NB4 (cell line): Measurements from ENCODE around the gene USH1C.

Experiments used
- DNase-seq: peaks from one replicate; pipeline ENCODE4 v3.0.0; 2010; ENCODE audit warnings: low read depth
- H3K4me3 ChIP-seq: one replicate; pipeline ENCODE4 v1.5.1; 2011; ENCODE audit warnings: mild to moderate bottlenecking, low read depth, low read length, moderate library complexity
- MAX ChIP-seq: IDR thresholded peaks from 2 replicates; pipeline ENCODE4 v1.6.1; 2011; ENCODE audit warnings: low read depth, low read length
- MYC ChIP-seq: IDR thresholded peaks from 2 replicates; pipeline ENCODE4 v1.6.1; 2011; ENCODE audit warnings: low read depth, low read length
- POLR2A ChIP-seq: IDR thresholded peaks from 2 replicates; pipeline ENCODE4 v1.6.1; 2011; ENCODE audit warnings: mild to moderate bottlenecking; ENCODE audit not compliant: insufficient read length; ENCODE audit errors: extremely low read depth
- TF ChIP-seq, protein P1 (sequence below): IDR thresholded peaks from one replicate; pipeline ENCODE4 v1.5.1; 2012; ENCODE audit warnings: low read depth, low read length

The USH1C gene

DNA sequence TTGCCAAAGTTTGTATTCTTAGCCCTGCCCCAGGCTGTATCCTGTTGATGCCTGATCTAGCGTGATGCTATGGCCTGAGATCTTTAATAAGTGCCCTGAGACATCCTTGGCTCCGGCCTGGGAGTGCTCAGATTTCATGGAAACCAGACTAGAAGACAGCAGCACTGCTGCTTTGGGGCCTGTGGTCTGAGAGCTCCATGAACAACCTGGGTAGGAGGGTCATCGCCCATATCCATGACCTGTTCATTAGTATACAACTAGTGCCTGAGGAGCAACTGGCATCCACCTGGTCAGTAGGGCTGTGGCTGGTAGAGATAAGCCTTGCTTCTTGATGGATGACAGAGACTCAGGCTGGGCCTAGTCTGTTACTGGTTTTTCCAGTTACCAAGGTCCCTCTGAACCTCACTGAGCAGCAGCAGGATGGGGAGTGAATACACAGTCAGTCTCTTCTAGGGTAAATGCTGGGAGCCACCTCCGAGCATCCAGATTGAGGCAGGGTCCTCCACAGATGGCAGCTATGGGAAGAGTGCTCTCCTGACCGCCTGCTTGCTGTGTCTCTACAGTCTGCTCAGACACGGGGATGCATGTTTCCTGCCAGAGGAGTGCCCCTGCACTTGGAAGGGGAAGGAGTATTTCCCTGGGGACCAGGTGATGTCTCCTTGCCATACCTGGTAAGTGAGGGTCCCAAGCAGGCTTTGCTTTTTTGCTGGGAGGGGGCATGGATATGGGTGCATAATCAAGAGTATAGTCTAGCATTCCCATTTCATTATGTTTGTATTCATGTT lies 41.9 kb upstream of the USH1C start:
- no peak for DNase-seq
- H3K4me3 ChIP-seq: no peak overlapping the region
- TF ChIP-seq MYC (no peak), POLR2A (no peak), MAX (no peak)
- TF ChIP-seq, protein P1, sequence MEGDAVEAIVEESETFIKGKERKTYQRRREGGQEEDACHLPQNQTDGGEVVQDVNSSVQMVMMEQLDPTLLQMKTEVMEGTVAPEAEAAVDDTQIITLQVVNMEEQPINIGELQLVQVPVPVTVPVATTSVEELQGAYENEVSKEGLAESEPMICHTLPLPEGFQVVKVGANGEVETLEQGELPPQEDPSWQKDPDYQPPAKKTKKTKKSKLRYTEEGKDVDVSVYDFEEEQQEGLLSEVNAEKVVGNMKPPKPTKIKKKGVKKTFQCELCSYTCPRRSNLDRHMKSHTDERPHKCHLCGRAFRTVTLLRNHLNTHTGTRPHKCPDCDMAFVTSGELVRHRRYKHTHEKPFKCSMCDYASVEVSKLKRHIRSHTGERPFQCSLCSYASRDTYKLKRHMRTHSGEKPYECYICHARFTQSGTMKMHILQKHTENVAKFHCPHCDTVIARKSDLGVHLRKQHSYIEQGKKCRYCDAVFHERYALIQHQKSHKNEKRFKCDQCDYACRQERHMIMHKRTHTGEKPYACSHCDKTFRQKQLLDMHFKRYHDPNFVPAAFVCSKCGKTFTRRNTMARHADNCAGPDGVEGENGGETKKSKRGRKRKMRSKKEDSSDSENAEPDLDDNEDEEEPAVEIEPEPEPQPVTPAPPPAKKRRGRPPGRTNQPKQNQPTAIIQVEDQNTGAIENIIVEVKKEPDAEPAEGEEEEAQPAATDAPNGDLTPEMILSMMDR: no peak

GRCh38 chr11:17581732-17582053 lies 37.5 kb upstream of the USH1C start:
- no peak for DNase-seq
- H3K4me3 ChIP-seq: no peak overlapping the region
- TF ChIP-seq, protein P1: no peak
- TF ChIP-seq MAX (no peak), MYC (no peak)

DNA sequence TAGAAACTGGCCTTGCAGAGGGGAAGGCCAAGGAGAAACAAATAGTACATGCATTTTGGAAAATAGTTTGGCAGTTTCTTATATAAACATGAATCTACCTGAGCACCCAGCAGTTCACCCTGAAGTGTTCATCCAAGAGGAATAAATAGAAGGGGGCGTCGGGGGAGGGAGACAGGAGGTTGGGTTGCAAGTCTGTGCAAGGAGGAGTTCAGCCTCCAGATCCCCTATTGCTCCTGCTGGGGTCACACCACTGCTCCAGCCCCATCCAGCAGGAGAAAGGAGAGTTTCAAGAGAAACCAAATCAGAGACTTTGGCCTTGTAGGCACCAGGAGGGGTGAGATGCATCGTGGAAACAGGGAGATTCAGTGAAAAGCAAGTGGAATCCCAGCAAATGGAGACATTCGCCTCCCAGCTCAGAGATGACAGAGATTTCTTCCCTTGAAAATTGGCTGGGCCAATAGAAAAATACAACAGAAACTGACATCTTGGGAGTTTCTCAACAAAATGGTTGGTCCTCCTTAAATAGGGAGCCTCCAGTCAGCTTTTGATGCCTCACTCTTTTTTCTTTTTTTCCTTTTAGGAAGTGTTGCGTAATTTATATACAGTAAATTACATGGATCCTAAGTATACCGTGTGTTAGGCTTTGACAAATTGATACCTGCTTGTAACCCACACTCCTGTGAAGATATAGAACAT lies 37.0 kb upstream of the USH1C start:
- TF ChIP-seq, protein P1: no peak
- TF ChIP-seq MYC (no peak), MAX (no peak), POLR2A (no peak)
- no peak overlapping the region for H3K4me3 ChIP-seq
- DNase-seq: no peak

DNA sequence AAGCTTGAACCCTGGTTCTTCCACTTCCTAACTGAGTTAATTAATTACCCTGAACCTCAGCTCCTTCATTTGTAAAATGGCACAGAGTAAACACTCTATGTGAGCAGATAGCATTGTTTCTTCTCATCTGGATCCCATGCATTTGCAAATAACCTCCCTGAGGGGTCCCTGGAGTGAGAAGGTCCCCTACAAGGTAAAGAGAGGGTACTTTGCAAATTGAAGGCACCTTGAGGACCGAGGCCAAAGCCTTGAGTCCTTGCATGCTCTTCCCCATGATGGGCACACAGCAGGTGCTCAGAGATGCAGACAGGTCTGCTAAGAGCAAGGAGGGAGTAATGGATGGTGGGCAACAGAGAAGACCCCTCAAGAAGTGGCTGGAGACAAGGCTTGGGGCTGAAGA lies 36.1 kb upstream of the USH1C start:
- H3K4me3 ChIP-seq: no peak overlapping the region
- TF ChIP-seq MYC (no peak), POLR2A (no peak), MAX (no peak)
- TF ChIP-seq, protein P1: no peak
- no peak for DNase-seq

DNA sequence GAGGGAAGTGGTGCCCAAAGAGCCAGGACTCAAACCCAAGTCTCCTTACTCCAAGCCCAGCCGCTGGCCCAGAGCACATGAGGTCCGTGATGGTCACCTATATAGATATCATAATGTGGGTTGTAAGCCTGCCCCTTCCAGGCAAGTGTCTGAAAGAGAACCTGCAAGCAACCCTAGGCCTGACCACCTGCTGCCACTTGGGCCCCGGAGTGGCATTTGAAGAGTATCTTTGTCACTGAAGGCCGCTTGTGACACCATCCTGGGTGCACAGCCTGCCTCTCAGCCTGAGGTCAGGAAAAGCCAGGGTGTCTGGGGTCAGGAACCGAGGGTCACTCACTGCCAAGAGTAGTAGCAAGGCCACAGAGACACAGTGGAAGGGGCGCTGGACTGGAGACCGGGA lies 35.2 kb upstream of the USH1C start:
- DNase-seq: no peak
- TF ChIP-seq, protein P1: no peak
- TF ChIP-seq MYC (no peak), MAX (no peak), POLR2A (no peak)
- H3K4me3 ChIP-seq: no peak overlapping the region
